ENCODE measurements around the gene WIPF1. TPM values are rescaled to one million over a fixed set of nuclear protein-coding genes. Genes with fewer than 3 reads are reported as not detected.

WIPF1 gene
- polyA plus RNA-seq, 1 donor from 2014 or later: 0.25 TPM

- H3K36me3 ChIP-seq (ENCODE audit: insufficient read depth, low read length): no peaks in the 10 kb centered on the region
- no peak overlapping the region for H3K4me2 ChIP-seq (ENCODE audit: low read length)
- no peak overlapping the region for H2AFZ ChIP-seq (ENCODE audit: low read depth, low read length)
- no peaks in the 10 kb centered on the region for H3K79me2 ChIP-seq (replicated peaks; ENCODE audit: insufficient read depth, low read length)
- no peaks in the 10 kb centered on the region for H4K20me1 ChIP-seq (ENCODE audit: insufficient read depth)
- no peaks in the 10 kb centered on the region for H3F3A ChIP-seq (ENCODE audit: insufficient read depth, low read length, poor library complexity, severe bottlenecking)
- H3K27me3 ChIP-seq (ENCODE audit: insufficient read depth, low read depth, low read length): no peaks in the 10 kb centered on the region
- no peak overlapping the region for H3K4me3 ChIP-seq (ENCODE audit: low read length)
- no peak overlapping the region for H3K9ac ChIP-seq (ENCODE audit: low read length)
- H3K9me3 ChIP-seq (ENCODE audit: low read length): no peaks in the 10 kb centered on the region
- TF ChIP-seq POLR2AphosphoS5 (IDR thresholded peaks at IDR 0.05) (no peak), EP300 (conservative IDR thresholded peaks at IDR 0.05; ENCODE audit: poor library complexity, severe bottlenecking) (no peak), EZH2 (IDR thresholded peaks at IDR 0.05; ENCODE audit: borderline replicate concordance, insufficient read depth, low read length, poor library complexity, severe bottlenecking) (no peak), SMC3 (conservative IDR thresholded peaks at IDR 0.05; ENCODE audit: poor library complexity) (no peak), REST (IDR thresholded peaks at IDR 0.05; ENCODE audit: borderline replicate concordance) (no peak), MXI1 (conservative IDR thresholded peaks at IDR 0.05; ENCODE audit: poor library complexity, severe bottlenecking) (no peak), RAD21 (conservative IDR thresholded peaks at IDR 0.05) (no peak), CTCF (IDR thresholded peaks at IDR 0.05; ENCODE audit: poor library complexity, severe bottlenecking) (no peak), TAF1 (IDR thresholded peaks at IDR 0.05; ENCODE audit: low read depth) (no peak)
- no peak overlapping the region for H3K27ac ChIP-seq (ENCODE audit: low read length)
- H3K9me2 ChIP-seq (ENCODE audit: insufficient read depth, low read length): no peaks in the 10 kb centered on the region
Measured at GRCh38 chr2:174621323-174621722, 23.7 kb upstream of the WIPF1 start.

GRCh38 chr2:174618179-174618578, 20.6 kb upstream of the WIPF1 start:
- Histone ChIP-seq H3K9me2 (ENCODE audit: insufficient read depth, low read length) (no peaks in the 10 kb centered on the region), H3K36me3 (ENCODE audit: insufficient read depth, low read length) (no peaks in the 10 kb centered on the region), H3K79me2 (replicated peaks; ENCODE audit: insufficient read depth, low read length) (no peaks in the 10 kb centered on the region), H3K27ac (ENCODE audit: low read length) (no peak overlapping the region), H3K4me2 (ENCODE audit: low read length) (no peak overlapping the region), H3K4me3 (ENCODE audit: low read length) (no peak overlapping the region), H4K20me1 (ENCODE audit: insufficient read depth) (no peaks in the 10 kb centered on the region), H3K27me3 (ENCODE audit: insufficient read depth, low read depth, low read length) (no peaks in the 10 kb centered on the region), H3K9me3 (ENCODE audit: low read length) (no peaks in the 10 kb centered on the region), H3K9ac (ENCODE audit: low read length) (no peak overlapping the region), H2AFZ (ENCODE audit: low read depth, low read length) (no peak overlapping the region), H3F3A (ENCODE audit: insufficient read depth, low read length, poor library complexity, severe bottlenecking) (no peaks in the 10 kb centered on the region)
- TF ChIP-seq EP300 (conservative IDR thresholded peaks at IDR 0.05; ENCODE audit: poor library complexity, severe bottlenecking) (no peak), SMC3 (conservative IDR thresholded peaks at IDR 0.05; ENCODE audit: poor library complexity) (no peak), MXI1 (conservative IDR thresholded peaks at IDR 0.05; ENCODE audit: poor library complexity, severe bottlenecking) (no peak), POLR2AphosphoS5 (IDR thresholded peaks at IDR 0.05) (no peak), RAD21 (conservative IDR thresholded peaks at IDR 0.05) (no peak), REST (IDR thresholded peaks at IDR 0.05; ENCODE audit: borderline replicate concordance) (no peak), CTCF (IDR thresholded peaks at IDR 0.05; ENCODE audit: poor library complexity, severe bottlenecking) (no peak), TAF1 (IDR thresholded peaks at IDR 0.05; ENCODE audit: low read depth) (no peak), EZH2 (IDR thresholded peaks at IDR 0.05; ENCODE audit: borderline replicate concordance, insufficient read depth, low read length, poor library complexity, severe bottlenecking) (no peak)
